SKM-1 treated with dmso at 0.1 percent for 144 hours (cell line): ENCODE measurements around the gene TTC28.

ENCODE experiments used
- DNase-seq: peaks from one replicate; lab custom pipeline; 2025; ENCODE audit not compliant: unreplicated experiment; lab: John Stamatoyannopoulos, UW

The TTC28 gene

GRCh38 chr22:28444659-28445058 is 235.0 kb downstream of the TTC28 start:
- DNase-seq: no peak

GRCh38 chr22:28443526-28443876 is 236.1 kb downstream of the TTC28 start:
- DNase-seq: peak; percentile 62

GRCh38 chr22:28442711-28443525 is 236.7 kb downstream of the TTC28 start:
- DNase-seq: peak; percentile 56

- DNase-seq: peak; percentile 74
Observed at GRCh38 chr22:28442264-28442710, 237.4 kb downstream of the TTC28 start.

- no peak for DNase-seq
Observed at GRCh38 chr22:28441720-28442263, 237.8 kb downstream of the TTC28 start.

GRCh38 chr22:28440592-28441390 is 238.8 kb downstream of the TTC28 start:
- no peak for DNase-seq

- no peak for DNase-seq
Observed at GRCh38 chr22:28438183-28438768, 241.4 kb downstream of the TTC28 start.

GRCh38 chr22:28435982-28436381 is 243.7 kb downstream of the TTC28 start:
- DNase-seq: no peak

- DNase-seq: no peak
Observed at GRCh38 chr22:28435140-28435768, 244.4 kb downstream of the TTC28 start.

GRCh38 chr22:28430466-28431025 is 249.1 kb downstream of the TTC28 start:
- DNase-seq: no peak

- no peak for DNase-seq
Observed at GRCh38 chr22:28429711-28430110, 249.9 kb downstream of the TTC28 start.

- DNase-seq: no peak
Observed at GRCh38 chr22:28428271-28428670, 251.4 kb downstream of the TTC28 start.

- DNase-seq: no peak
Observed at GRCh38 chr22:28426346-28427132, 253.1 kb downstream of the TTC28 start.

- DNase-seq: no peak
Observed at GRCh38 chr22:28425211-28425610, 254.4 kb downstream of the TTC28 start.

- no peak for DNase-seq
Observed at GRCh38 chr22:28424427-28425080, 255.1 kb downstream of the TTC28 start.

- no peak for DNase-seq
Observed at GRCh38 chr22:28419919-28420318, 259.7 kb downstream of the TTC28 start.

GRCh38 chr22:28418008-28418407 is 261.6 kb downstream of the TTC28 start:
- DNase-seq: no peak

GRCh38 chr22:28417431-28417830 is 262.2 kb downstream of the TTC28 start:
- no peak for DNase-seq

- no peak for DNase-seq
Observed at GRCh38 chr22:28414913-28415312, 264.7 kb downstream of the TTC28 start.
